SK-N-SH treated with all-trans-retinoic acid at 6 μM for 48 hours (cell line): ENCODE data around the gene RAB11FIP3.

ENCODE experiments used
- ARNTL ChIP-seq: fragments of 450-650 bp; formaldehyde crosslinking; IDR thresholded peaks from 2 replicates; pipeline ENCODE4 v1.5.0; 2020; ENCODE audit warnings: low read depth, mild to moderate bottlenecking, moderate library complexity, borderline replicate concordance
- CSDC2 ChIP-seq: fragments of 250-450 bp; sonication (Bioruptor Pico); IDR thresholded peaks from 2 replicates; pipeline ENCODE4 v1.5.0; 2020; ENCODE audit warnings: mild to moderate bottlenecking, moderate library complexity
- GLIS3 ChIP-seq: fragments of 250-450 bp; sonication (Bioruptor Pico); IDR thresholded peaks from 2 replicates; pipeline ENCODE4 v1.5.0; 2020; ENCODE audit warnings: mild to moderate bottlenecking, moderate library complexity
- ISL1 ChIP-seq: fragments of 250-450 bp; sonication (Bioruptor Pico); IDR thresholded peaks from 2 replicates; pipeline ENCODE4 v2.1.2; 2022; ENCODE audit warnings: mild to moderate bottlenecking, moderate library complexity
- ZFP3 ChIP-seq: fragments of 250-450 bp; sonication (Bioruptor Pico); IDR thresholded peaks from 2 replicates; pipeline ENCODE4 v1.5.0; 2020; ENCODE audit warnings: mild to moderate bottlenecking, moderate library complexity
- TF ChIP-seq, protein P1 (sequence below): fragments of 250-450 bp; sonication (Bioruptor Pico); IDR thresholded peaks from 2 replicates; pipeline ENCODE4 v1.5.1; 2020; ENCODE audit warnings: low read depth, mild to moderate bottlenecking, moderate library complexity
- TF ChIP-seq, protein P2 (sequence below): fragments of 250-450 bp; sonication (Bioruptor Pico); IDR thresholded peaks from 2 replicates; pipeline ENCODE4 v1.5.1; 2021; ENCODE audit warnings: mild to moderate bottlenecking, moderate library complexity

DNA sequence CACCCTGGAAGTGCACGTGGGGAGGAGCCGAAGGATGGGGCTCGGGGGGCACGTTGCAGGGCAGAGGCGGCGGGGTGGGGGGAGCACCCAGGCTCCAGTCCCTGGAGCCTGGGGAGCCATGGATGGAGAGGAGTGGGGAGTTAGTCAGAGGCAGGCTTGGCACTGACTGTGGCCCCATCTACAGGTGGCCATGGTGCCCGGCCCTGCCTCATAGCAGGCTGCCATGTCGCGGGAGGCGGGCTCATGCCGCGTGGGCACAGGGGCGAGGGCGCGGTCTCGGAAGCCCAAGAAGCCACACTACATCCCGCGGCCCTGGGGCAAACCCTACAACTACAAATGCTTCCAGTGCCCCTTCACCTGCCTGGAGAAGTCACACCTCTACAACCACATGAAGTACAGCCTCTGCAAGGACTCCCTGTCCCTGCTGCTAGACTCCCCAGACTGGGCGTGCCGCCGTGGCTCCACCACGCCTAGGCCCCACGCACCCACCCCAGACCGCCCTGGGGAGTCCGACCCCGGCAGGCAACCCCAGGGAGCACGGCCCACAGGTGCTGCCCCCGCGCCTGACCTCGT, 137.7 kb downstream of the RAB11FIP3 start:
- TF ChIP-seq ISL1 (CRISPR knock-in tag), result no peak
- no peak for TF ChIP-seq ZFP3 (CRISPR knock-in tag)
- no peak for TF ChIP-seq ARNTL (CRISPR knock-in tag)
- TF ChIP-seq GLIS3 (CRISPR knock-in tag), result no peak
- TF ChIP-seq, protein P1, sequence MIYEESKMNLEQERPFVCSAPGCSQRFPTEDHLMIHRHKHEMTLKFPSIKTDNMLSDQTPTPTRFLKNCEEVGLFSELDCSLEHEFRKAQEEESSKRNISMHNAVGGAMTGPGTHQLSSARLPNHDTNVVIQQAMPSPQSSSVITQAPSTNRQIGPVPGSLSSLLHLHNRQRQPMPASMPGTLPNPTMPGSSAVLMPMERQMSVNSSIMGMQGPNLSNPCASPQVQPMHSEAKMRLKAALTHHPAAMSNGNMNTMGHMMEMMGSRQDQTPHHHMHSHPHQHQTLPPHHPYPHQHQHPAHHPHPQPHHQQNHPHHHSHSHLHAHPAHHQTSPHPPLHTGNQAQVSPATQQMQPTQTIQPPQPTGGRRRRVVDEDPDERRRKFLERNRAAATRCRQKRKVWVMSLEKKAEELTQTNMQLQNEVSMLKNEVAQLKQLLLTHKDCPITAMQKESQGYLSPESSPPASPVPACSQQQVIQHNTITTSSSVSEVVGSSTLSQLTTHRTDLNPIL, result no peak
- TF ChIP-seq CSDC2, result no peak
- TF ChIP-seq, protein P2, sequence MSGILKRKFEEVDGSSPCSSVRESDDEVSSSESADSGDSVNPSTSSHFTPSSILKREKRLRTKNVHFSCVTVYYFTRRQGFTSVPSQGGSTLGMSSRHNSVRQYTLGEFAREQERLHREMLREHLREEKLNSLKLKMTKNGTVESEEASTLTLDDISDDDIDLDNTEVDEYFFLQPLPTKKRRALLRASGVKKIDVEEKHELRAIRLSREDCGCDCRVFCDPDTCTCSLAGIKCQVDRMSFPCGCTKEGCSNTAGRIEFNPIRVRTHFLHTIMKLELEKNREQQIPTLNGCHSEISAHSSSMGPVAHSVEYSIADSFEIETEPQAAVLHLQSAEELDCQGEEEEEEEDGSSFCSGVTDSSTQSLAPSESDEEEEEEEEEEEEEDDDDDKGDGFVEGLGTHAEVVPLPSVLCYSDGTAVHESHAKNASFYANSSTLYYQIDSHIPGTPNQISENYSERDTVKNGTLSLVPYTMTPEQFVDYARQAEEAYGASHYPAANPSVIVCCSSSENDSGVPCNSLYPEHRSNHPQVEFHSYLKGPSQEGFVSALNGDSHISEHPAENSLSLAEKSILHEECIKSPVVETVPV (CRISPR knock-in tag), result no peak
